Measurements from ENCODE around the gene PRKG1. TPM values are rescaled to one million over a fixed set of nuclear protein-coding genes. Genes with fewer than 3 reads are reported as not detected.

The PRKG1 gene
- total RNA-seq, 2 donors from 2014 or later = 8.1 to 16.6 TPM

DNA sequence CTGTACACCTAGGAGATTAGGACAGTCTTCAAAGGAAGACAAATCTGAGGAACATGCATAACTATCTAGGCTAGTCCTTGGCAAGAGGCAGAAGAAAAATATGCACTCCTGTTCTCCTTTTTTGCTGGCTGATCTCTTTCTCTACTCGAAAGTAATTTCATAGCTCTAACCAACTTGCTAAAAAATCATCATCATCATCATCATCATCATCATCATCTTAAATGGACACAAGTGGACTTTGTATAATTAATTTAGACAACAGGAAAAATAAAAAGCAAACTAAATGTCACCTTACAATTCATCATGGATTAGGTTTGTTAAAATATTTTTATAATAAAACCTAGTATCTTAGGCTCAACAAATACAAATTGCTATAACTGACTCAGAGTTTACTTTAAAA is 1192.6 kb downstream of the PRKG1 start:
- no peaks in the 10 kb centered on the region for H3K9me3 ChIP-seq
- no peak overlapping the region for H3K4me3 ChIP-seq
- H3K27me3 ChIP-seq = no peaks in the 10 kb centered on the region
- no peak overlapping the region for H3K9ac ChIP-seq (ENCODE audit: low read depth in 2 of 2, low read length in 2 of 2)
- H3K4me1 ChIP-seq = no peaks in the 10 kb centered on the region
- no peaks in the 10 kb centered on the region for H3K36me3 ChIP-seq
- no peak for DNase-seq
- no peak overlapping the region for H3K27ac ChIP-seq
- TF ChIP-seq, protein P1, sequence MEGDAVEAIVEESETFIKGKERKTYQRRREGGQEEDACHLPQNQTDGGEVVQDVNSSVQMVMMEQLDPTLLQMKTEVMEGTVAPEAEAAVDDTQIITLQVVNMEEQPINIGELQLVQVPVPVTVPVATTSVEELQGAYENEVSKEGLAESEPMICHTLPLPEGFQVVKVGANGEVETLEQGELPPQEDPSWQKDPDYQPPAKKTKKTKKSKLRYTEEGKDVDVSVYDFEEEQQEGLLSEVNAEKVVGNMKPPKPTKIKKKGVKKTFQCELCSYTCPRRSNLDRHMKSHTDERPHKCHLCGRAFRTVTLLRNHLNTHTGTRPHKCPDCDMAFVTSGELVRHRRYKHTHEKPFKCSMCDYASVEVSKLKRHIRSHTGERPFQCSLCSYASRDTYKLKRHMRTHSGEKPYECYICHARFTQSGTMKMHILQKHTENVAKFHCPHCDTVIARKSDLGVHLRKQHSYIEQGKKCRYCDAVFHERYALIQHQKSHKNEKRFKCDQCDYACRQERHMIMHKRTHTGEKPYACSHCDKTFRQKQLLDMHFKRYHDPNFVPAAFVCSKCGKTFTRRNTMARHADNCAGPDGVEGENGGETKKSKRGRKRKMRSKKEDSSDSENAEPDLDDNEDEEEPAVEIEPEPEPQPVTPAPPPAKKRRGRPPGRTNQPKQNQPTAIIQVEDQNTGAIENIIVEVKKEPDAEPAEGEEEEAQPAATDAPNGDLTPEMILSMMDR (IDR thresholded peaks at IDR 0.05) = no peak
- intact Hi-C loops (cut with DNase I) = no loop called here

DNA sequence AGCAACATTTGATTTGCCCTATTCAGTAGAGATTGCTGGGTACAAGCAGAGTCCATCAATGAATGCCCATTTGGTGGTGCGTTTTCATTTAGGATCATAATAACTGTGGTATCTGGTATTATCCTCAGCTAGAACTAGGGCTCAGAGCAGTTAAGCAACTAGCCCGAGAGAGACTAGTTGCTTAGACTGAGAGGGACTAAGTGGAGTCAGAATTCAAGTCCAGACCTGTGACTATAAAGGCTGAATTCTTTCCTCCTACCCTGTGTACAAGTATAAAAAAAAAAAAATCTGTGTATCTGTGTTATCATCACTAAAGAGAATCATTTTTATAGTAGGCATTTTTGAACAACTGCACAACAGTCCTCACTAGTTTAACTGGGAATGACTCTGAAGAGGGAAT is 1194.5 kb downstream of the PRKG1 start:
- H3K27ac ChIP-seq = no peak overlapping the region
- no peak for DNase-seq

DNA sequence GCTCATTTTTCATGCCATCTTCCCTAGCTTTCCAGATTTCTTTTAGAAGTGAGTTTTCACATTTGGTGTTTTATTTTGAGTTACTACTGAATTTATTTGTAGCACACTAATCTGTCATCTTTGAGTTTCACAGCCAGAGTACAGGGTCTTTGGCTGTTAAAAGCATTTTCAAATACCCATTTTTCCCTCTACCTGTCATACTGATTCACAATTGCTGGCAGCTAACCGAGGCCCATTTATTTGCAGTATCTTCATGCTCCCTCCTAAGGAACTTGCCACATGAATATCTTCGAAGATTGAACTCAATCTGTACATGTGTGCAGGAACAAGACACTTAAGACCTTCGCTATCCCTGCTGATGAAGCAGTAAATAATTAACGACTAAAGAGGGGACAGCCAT is 1194.9 kb downstream of the PRKG1 start:
- Histone ChIP-seq H3K36me3 (no peaks in the 10 kb centered on the region), H3K4me1 (no peaks in the 10 kb centered on the region), H3K4me3 (no peak overlapping the region), H3K27me3 (no peaks in the 10 kb centered on the region), H3K9me3 (no peaks in the 10 kb centered on the region), H3K9ac (ENCODE audit: low read depth in 2 of 2, low read length in 2 of 2) (no peak overlapping the region), H3K27ac (no peak overlapping the region)
- TF ChIP-seq, protein P1 (IDR thresholded peaks at IDR 0.05) = no peak
- no peak for DNase-seq
- intact Hi-C loops (cut with DNase I) = no loop called here

More for the DNA sequence above, 1194.5 kb downstream of the PRKG1 start:
- H3K9me3 ChIP-seq = no peaks in the 10 kb centered on the region
- H3K9ac ChIP-seq (ENCODE audit: low read depth in 2 of 2, low read length in 2 of 2) = no peak overlapping the region
- H3K27me3 ChIP-seq = no peaks in the 10 kb centered on the region
- TF ChIP-seq, protein P1 (IDR thresholded peaks at IDR 0.05) = no peak
- no peak overlapping the region for H3K4me3 ChIP-seq
- H3K4me1 ChIP-seq = no peaks in the 10 kb centered on the region
- intact Hi-C loops (cut with DNase I) = no loop called here
- H3K36me3 ChIP-seq = no peaks in the 10 kb centered on the region

DNA sequence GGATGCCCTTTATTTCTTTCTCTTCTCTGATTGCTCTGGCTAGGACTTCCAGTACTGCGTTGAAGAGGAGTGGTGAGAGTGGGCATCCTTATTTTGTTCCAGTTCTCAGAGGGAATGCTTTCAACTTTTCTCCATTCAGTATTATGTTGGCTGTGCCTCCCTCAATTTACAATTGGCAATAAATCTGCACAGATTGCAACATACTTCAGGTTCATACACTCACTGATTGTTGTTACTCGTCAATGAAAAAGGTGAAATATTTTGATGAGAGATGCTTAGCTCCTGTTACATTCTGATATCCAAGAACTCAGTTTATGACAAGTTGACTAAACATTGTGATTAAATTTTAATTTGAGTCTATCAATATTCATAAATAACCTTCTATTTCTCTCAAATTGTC is 1201.9 kb downstream of the PRKG1 start:
- TF ChIP-seq, protein P1 (IDR thresholded peaks at IDR 0.05) = no peak
- H3K4me1 ChIP-seq = no peaks in the 10 kb centered on the region
- no peak overlapping the region for H3K9ac ChIP-seq (ENCODE audit: low read depth in 2 of 2, low read length in 2 of 2)
- intact Hi-C loops (cut with DNase I) = no loop called here
- H3K9me3 ChIP-seq = no peaks in the 10 kb centered on the region
- no peaks in the 10 kb centered on the region for H3K27me3 ChIP-seq
- no peaks in the 10 kb centered on the region for H3K36me3 ChIP-seq
- H3K27ac ChIP-seq = no peak overlapping the region
- H3K4me3 ChIP-seq = no peak overlapping the region
- DNase-seq = no peak

DNA sequence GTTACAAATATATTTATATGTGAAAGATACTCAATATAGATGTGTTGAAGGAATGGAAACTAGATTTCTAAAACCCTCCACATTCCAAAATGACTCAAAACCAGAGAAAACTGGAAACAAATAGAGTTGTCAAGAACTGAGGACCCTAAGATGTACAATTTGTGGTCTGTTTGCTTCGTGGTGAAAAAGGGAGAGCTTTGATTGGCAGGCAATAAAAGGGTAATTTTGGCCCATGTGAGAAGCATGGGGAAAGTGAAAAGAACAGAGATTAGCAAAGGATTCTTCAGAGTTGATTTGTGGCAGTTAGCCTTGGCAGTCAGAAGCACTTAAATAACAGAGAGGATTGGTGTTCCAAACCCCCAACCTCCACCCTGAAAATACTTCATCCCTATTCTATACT is 1202.7 kb downstream of the PRKG1 start:
- no peak overlapping the region for H3K27ac ChIP-seq
- TF ChIP-seq, protein P1 (IDR thresholded peaks at IDR 0.05) = no peak
- intact Hi-C loops (cut with DNase I) = no loop called here
- no peak overlapping the region for H3K4me3 ChIP-seq
- no peaks in the 10 kb centered on the region for H3K4me1 ChIP-seq
- no peaks in the 10 kb centered on the region for H3K27me3 ChIP-seq
- H3K9ac ChIP-seq (ENCODE audit: low read depth in 2 of 2, low read length in 2 of 2) = no peak overlapping the region
- H3K9me3 ChIP-seq = no peaks in the 10 kb centered on the region
- no peaks in the 10 kb centered on the region for H3K36me3 ChIP-seq
- no peak for DNase-seq

DNA sequence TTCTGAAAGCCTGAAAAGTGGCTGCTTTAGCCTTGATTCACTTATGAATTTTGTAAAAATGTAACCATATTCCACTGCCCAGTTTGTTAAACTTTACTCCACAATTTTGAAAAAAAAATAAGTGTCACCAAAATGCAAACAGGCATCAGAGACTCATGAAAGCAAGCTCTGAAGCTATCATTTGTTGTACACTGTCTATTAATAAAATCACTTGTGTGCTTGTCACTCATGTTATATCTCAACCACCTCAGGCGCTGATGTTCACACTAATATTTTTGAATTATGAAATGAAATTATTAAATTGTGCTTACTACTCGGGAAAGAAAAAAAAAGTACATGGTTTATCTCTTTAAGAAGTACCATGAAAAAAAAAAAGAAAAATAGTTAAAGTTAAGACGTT is 1205.3 kb downstream of the PRKG1 start:
- H3K4me1 ChIP-seq = no peaks in the 10 kb centered on the region
- H3K9ac ChIP-seq (ENCODE audit: low read depth in 2 of 2, low read length in 2 of 2) = no peak overlapping the region
- no peaks in the 10 kb centered on the region for H3K27me3 ChIP-seq
- TF ChIP-seq, protein P1 (IDR thresholded peaks at IDR 0.05) = no peak
- H3K9me3 ChIP-seq = no peaks in the 10 kb centered on the region
- intact Hi-C loops (cut with DNase I) = no loop called here
- H3K27ac ChIP-seq = no peak overlapping the region
- DNase-seq = no peak
- H3K36me3 ChIP-seq = no peaks in the 10 kb centered on the region
- H3K4me3 ChIP-seq = no peak overlapping the region

Data from colonic mucosa (tissue), 4 donors.